MM.1S (cell line): ENCODE data around the gene PSMC3.

ENCODE experiments used
- EZH2phosphoT487 ChIP-seq: fragments of 300-600 bp; sonication (generic); IDR thresholded peaks from 2 replicates; pipeline ENCODE4 v1.6.1; 2018; ENCODE audit warnings: antibody characterized with exemption, low read length
- TF ChIP-seq, protein P1 (sequence below): fragments of 300-600 bp; sonication (generic); IDR thresholded peaks from 2 replicates; pipeline ENCODE4 v1.5.1; 2016; ENCODE audit warnings: antibody characterized with exemption, low read length, mixed read lengths

- TF ChIP-seq, protein P1, sequence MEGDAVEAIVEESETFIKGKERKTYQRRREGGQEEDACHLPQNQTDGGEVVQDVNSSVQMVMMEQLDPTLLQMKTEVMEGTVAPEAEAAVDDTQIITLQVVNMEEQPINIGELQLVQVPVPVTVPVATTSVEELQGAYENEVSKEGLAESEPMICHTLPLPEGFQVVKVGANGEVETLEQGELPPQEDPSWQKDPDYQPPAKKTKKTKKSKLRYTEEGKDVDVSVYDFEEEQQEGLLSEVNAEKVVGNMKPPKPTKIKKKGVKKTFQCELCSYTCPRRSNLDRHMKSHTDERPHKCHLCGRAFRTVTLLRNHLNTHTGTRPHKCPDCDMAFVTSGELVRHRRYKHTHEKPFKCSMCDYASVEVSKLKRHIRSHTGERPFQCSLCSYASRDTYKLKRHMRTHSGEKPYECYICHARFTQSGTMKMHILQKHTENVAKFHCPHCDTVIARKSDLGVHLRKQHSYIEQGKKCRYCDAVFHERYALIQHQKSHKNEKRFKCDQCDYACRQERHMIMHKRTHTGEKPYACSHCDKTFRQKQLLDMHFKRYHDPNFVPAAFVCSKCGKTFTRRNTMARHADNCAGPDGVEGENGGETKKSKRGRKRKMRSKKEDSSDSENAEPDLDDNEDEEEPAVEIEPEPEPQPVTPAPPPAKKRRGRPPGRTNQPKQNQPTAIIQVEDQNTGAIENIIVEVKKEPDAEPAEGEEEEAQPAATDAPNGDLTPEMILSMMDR = no peak
- TF ChIP-seq EZH2phosphoT487 = no peak
These were observed 41.7 kb downstream of the PSMC3 start for GRCh38 chr11:47384498-47384897.
